K562 (cell line): ENCODE data around the gene ZNRF3. TPM values are rescaled to one million over a fixed set of nuclear protein-coding genes. Genes with fewer than 3 reads are reported as not detected.

Experiments used
- ATAC-seq: fragments of 200-7000 bp; cut with Tn5 transposase; 3 replicates; pipeline ENCODE4 v1.9.1; 2020; ENCODE audit warnings: moderate library complexity
- BruUV-seq: library from RNA; stranded (reverse); fragments of 400-500 nt; replicated peaks from 2 replicates; lab custom pipeline; 2021; lab: Mats Ljungman, UMichigan
- CTCF ChIA-PET: fragments of 300-600 bp; formaldehyde crosslinking; extraction: SDS; loops from one replicate; lab custom pipeline; 2021; ENCODE audit warnings: low intra/inter-chr PET ratio; lab: Yijun Ruan, JAX
- POLR2A ChIA-PET: fragments of 300-600, 350-650 bp; sonication (Branson Sonifier 250); formaldehyde crosslinking; extraction: SDS; loops from one replicate; lab custom pipeline; 2021; ENCODE audit warnings: antibody characterized with exemption, inconsistent platforms; lab: Yijun Ruan, JAX
- DNase-seq, 4 experiments: peaks; one replicate each; pipeline versions ENCODE4 v3.0.0 to v3.0.0-alpha.2; 2011 to 2018; ENCODE audit warnings: low spot score in 3 of 4, mixed read lengths in 3 of 4; ENCODE audit errors: extremely low read depth in 1 of 4
- FAIRE-seq: peaks from 2 replicates; lab custom pipeline; 2011; peaks lifted over from hg19 to GRCh38; lab: Jason Lieb, UNC
- H2AFZ ChIP-seq: 2 replicates; pipeline ENCODE4 v1.6.0; 2011; ENCODE audit warnings: low read depth, low read length, control low read depth, inconsistent platforms
- H3K27ac ChIP-seq: fragments of 200-600 bp; 3 replicates; pipeline ENCODE4 v1.8.0; 2011; ENCODE audit warnings: low read depth, mild to moderate bottlenecking, control low read depth, inconsistent platforms, low read length, moderate library complexity, mixed read lengths; ENCODE audit errors: extremely low read depth
- H3K27me3 ChIP-seq, 2 experiments: fragments of 300-600 bp in 1 of 2; 2 replicates in 1 of 2; 3 replicates in 1 of 2; pipeline versions ENCODE4 v1.6.0 to v1.8.0; 2011; ENCODE audit warnings: inconsistent platforms in 2 of 2, low read length in 2 of 2, mild to moderate bottlenecking in 1 of 2, mixed read lengths in 1 of 2, moderate library complexity in 1 of 2; ENCODE audit not compliant: control insufficient read depth in 2 of 2, insufficient read depth in 2 of 2
- H3K36me3 ChIP-seq: fragments of 300-600 bp; 3 replicates; pipeline ENCODE4 v1.8.0; 2011; ENCODE audit warnings: mild to moderate bottlenecking, low read length, inconsistent platforms; ENCODE audit not compliant: control insufficient read depth, insufficient read depth
- H3K4me1 ChIP-seq, 2 experiments: fragments of 200-600 bp in 1 of 2; replicated peaks in 1 of 2; 2 replicates in 1 of 2; 3 replicates in 1 of 2; pipeline versions ENCODE4 v1.5.1 to v1.8.0; 2011; ENCODE audit warnings: inconsistent platforms in 2 of 2, low read length in 2 of 2, mild to moderate bottlenecking in 1 of 2, mixed read lengths in 1 of 2, moderate library complexity in 1 of 2; ENCODE audit not compliant: control insufficient read depth in 2 of 2, insufficient read depth in 2 of 2
- H3K4me2 ChIP-seq: 2 replicates; pipeline ENCODE4 v1.6.1; 2011; ENCODE audit warnings: low read length, control low read depth, inconsistent platforms, mixed read lengths; ENCODE audit not compliant: insufficient read depth
- H3K4me3 ChIP-seq: fragments of 200-600 bp; sonication (generic), shearing (Covaris generic); 2 replicates; pipeline ENCODE4 v1.5.1; 2016; ENCODE audit warnings: control low read depth, inconsistent platforms
- H3K79me2 ChIP-seq: fragments of 200-600 bp; 3 replicates; pipeline ENCODE4 v1.8.0; 2011; ENCODE audit warnings: low read length, inconsistent platforms; ENCODE audit not compliant: control insufficient read depth, insufficient read depth
- H3K9ac ChIP-seq, 2 experiments: 2 replicates each; pipeline versions ENCODE4 v1.6.0 to v1.6.1; 2011; ENCODE audit warnings: low read depth in 2 of 2, low read length in 2 of 2, control low read depth in 1 of 2, inconsistent platforms in 1 of 2, mild to moderate bottlenecking in 1 of 2, mixed read lengths in 1 of 2; ENCODE audit not compliant: insufficient read depth in 1 of 2
- H3K9me1 ChIP-seq: one replicate; pipeline ENCODE4 v1.6.0; 2011; ENCODE audit warnings: inconsistent platforms, mild to moderate bottlenecking, low read length, moderate library complexity; ENCODE audit not compliant: control insufficient read depth, insufficient read depth
- H3K9me3 ChIP-seq: replicated peaks from 2 replicates; pipeline ENCODE4 v1.5.1; 2011; ENCODE audit warnings: low read depth, low read length, inconsistent platforms; ENCODE audit not compliant: control insufficient read depth, insufficient read depth
- H4K20me1 ChIP-seq: replicated peaks from 2 replicates; pipeline ENCODE4 v1.6.1; 2011; ENCODE audit warnings: low read length, inconsistent platforms, mixed read lengths; ENCODE audit not compliant: control insufficient read depth, insufficient read depth
- ARID1B ChIP-seq: fragments of 450-650 bp; IDR thresholded peaks from 2 replicates; pipeline ENCODE4 v1.6.1; 2016; ENCODE audit warnings: antibody characterized with exemption, mild to moderate bottlenecking, inconsistent platforms
- CREM ChIP-seq: IDR thresholded peaks from 2 replicates; pipeline ENCODE4 v1.6.1; 2014; ENCODE audit warnings: antibody characterized with exemption, low read depth
- CTCF ChIP-seq, 3 experiments: IDR thresholded peaks in 2 of 3; conservative IDR thresholded peaks in 1 of 3; 2 replicates each; pipeline ENCODE4 v1.5.1; 2011 to 2012; ENCODE audit warnings: low read length in 3 of 3, mild to moderate bottlenecking in 3 of 3, control low read depth in 2 of 3, improper control_type of control experiment in 1 of 3, inconsistent platforms in 1 of 3, low read depth in 1 of 3, mixed read lengths in 1 of 3, moderate library complexity in 1 of 3; ENCODE audit not compliant: insufficient read depth in 2 of 3
- E2F6 ChIP-seq, 2 experiments: IDR thresholded peaks; 2 replicates each; pipeline ENCODE4 v1.6.1; 2011; ENCODE audit warnings: borderline replicate concordance in 1 of 2, control low read depth in 1 of 2, low read depth in 1 of 2, low read length in 1 of 2, mild to moderate bottlenecking in 1 of 2, mixed read lengths in 1 of 2, moderate library complexity in 1 of 2; ENCODE audit not compliant: insufficient read depth in 1 of 2, insufficient read length in 1 of 2, poor library complexity in 1 of 2, severe bottlenecking in 1 of 2; ENCODE audit errors: extremely low read depth in 1 of 2
- MED1 ChIP-seq: sonication (generic); formaldehyde crosslinking; IDR thresholded peaks from 2 replicates; pipeline ENCODE4 v1.8.1; 2023; ENCODE audit warnings: missing genetic modification reagents, borderline replicate concordance
- NFE2 ChIP-seq: IDR thresholded peaks from 2 replicates; pipeline ENCODE4 v1.6.1; 2014; ENCODE audit warnings: antibody characterized with exemption, low read depth
- RBBP5 ChIP-seq: fragments of 200-600 bp; sonication (generic); IDR thresholded peaks from 2 replicates; pipeline ENCODE4 v1.6.1; 2012; ENCODE audit warnings: borderline replicate concordance, mild to moderate bottlenecking, low read length, control low read depth, inconsistent platforms; ENCODE audit not compliant: insufficient read depth, poor library complexity, severe bottlenecking
- RHOXF2B ChIP-seq: fragments of 250-450 bp; sonication (Bioruptor Pico); conservative IDR thresholded peaks from 2 replicates; pipeline ENCODE4 v1.5.1; 2021
- USF1 ChIP-seq: sonication (generic); formaldehyde crosslinking; IDR thresholded peaks from 2 replicates; pipeline ENCODE4 v1.9.0; 2022; ENCODE audit warnings: mild to moderate bottlenecking, missing genetic modification reagents
- WGBS: fragments of 100-300 bp; shearing (Covaris generic); methylation state at CpG from one replicate; pipeline ENCODE4 v1.1.6; 2016; ENCODE audit warnings: low coverage, mixed read lengths; ENCODE audit not compliant: insufficient coverage; ENCODE audit errors: missing lambda C conversion rate; 5-methylcytosine and 5-hydroxymethylcytosine counted together
- in situ Hi-C: fragments of 300-500 bp; cut with MboI; formaldehyde crosslinking; loops from 4 replicates; pipeline ENCODE4 v1.15.0; 2018; ENCODE audit warnings: inconsistent platforms, mixed read lengths
- intact Hi-C: fragments of 100-400 bp; cut with micrococcal nuclease; formaldehyde crosslinking; loops from 2 replicates; pipeline ENCODE4 v1.14.2; 2022
- polyA plus RNA-seq, 8 experiments: library from polyadenylated mRNA; depleted of rRNA in 4 of 8; stranded (reverse) in 5 of 8; unstranded in 3 of 8; fragments of >200 nt; fragmentation: Nextera tagmentation in 2 of 8; fragmentation: Illumina TruSeq in 1 of 8; extraction: Ambion mirVana in 2 of 8; extraction: Trizol in 1 of 8; gene quantifications; 2 replicates each; pipeline versions ENCODE4 v1.2.1 to v1.2.3, GENCODE V29; 2011 to 2014; ENCODE audit warnings: inconsistent platforms in 1 of 8, missing spikeins in 1 of 8
- total RNA-seq, 7 experiments: library from RNA; depleted of rRNA in 6 of 7; stranded (reverse); fragments of >200 nt in 6 of 7; fragmentation: Illumina TruSeq in 2 of 7; extraction: Trizol in 2 of 7; gene quantifications; 2 replicates each; pipeline versions ENCODE4 v1.2.1 to v1.2.3, GENCODE V29; 2011 to 2021; ENCODE audit warnings: low replicate concordance in 1 of 7
- TF ChIP-seq, protein P1 (sequence below), 2 experiments: IDR thresholded peaks in 1 of 2; conservative IDR thresholded peaks in 1 of 2; 2 replicates each; pipeline ENCODE4 v1.6.1; 2016; ENCODE audit warnings: low read depth in 2 of 2, mild to moderate bottlenecking in 1 of 2, missing compliant biosample characterization in 1 of 2, missing genetic modification characterization in 1 of 2, moderate library complexity in 1 of 2

ZNRF3 gene
- total and polyA plus RNA-seq, 9 of the 15 experiments (the other 6 are each of a cell fraction or from before 2014, with no cell fraction given) = 0.41 to 5.9 (median 1.7) TPM

DNA sequence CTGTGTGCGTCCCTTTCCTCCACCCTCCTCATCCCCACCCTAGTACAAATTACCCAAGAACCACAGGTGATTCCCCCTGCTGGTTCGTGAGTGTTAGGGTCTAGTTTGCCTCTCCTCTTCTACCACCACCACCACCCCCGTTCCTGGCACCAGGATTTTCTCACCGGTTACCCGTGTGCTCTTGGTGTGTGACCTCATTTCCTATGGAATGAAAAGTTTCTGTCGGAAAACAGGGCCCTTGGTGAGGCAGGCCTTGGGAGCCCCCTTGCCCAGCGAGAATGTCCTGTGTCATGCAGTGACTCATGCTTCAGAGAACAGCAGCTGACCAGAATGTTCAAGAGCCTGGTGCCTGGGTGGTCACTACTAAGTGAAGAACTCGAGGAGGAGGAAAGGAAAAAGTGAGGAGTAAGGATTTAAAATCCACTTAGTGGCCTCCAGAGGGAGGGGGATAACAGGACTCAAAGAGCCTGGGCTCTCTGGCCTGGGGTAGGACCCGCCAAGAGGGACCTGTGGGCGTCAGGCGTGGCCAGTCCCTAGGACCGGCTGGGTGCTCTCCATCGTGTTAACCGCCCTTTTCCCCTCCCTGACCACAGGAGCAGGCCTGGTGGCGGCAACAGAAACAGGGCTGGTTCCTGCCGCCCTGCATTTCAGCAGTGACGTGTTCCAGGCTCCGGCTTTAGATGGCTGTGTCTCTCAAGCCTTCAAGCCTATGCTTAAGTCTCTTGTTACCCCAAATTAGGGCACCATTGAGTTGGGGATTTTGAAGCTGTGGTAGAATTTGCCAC is 148.0 kb downstream of the ZNRF3 start (continued):
- TF ChIP-seq NFE2 (peak; percentile 88), CREM (0 out of 2 replicates have a peak, but pooled peaks have one; percentile 15), E2F6 (IDR thresholded peaks at IDR 0.05; ENCODE audit: borderline replicate concordance in 1 of 2, extremely low read depth in 1 of 2, insufficient read depth in 1 of 2, insufficient read length in 1 of 2, low read depth in 1 of 2, low read length in 1 of 2, poor library complexity in 1 of 2, severe bottlenecking in 1 of 2) (peak; percentile 39 to 71), USF1 (CRISPR knock-in tag) (peak; percentile 13; the same call in 1 of the 2 replicates), MED1 (CRISPR knock-in tag) (no peak), ARID1B (peak; percentile 78)

GRCh38 chr22:29032014-29032475 is 148.7 kb downstream of the ZNRF3 start:
- POLR2A ChIA-PET = interaction anchor here (0.6 kb wide), 1 partner anchor 50 kb away, joined by 3 read pairs; no protein-coding TSS in a partner anchor
- no peaks in the 10 kb centered on the region for H3K9me1 ChIP-seq
- no peaks in the 10 kb centered on the region for H3K27me3 ChIP-seq
- H3K4me2 ChIP-seq = peak overlapping the region; percentile 72
- intact Hi-C loops = no loop called here
- FAIRE-seq = no peak
- no peaks in the 10 kb centered on the region; the same call in 1 of the 3 replicates for H3K79me2 ChIP-seq
- no peak overlapping the region for H3K4me3 ChIP-seq
- peak in 1 of 4 experiments; percentile 24 for DNase-seq
- H3K9ac ChIP-seq = peak overlapping the region; percentile 70 to 79; a peak in 2 of 4 replicates
- peak overlapping the region; percentile 89; the same call in 2 of the 3 replicates for H3K27ac ChIP-seq
- CTCF ChIA-PET = no interaction called here
- 59% methylated on average over 7 of the region's 8 CpGs for WGBS
- no peaks in the 10 kb centered on the region for H4K20me1 ChIP-seq
- H2AFZ ChIP-seq = peak overlapping the region; percentile 76
- peaks cover 25 to 37% of the 10 kb centered on the region in 2 experiments for H3K4me1 ChIP-seq
- no peaks in the 10 kb centered on the region for H3K36me3 ChIP-seq
- no peaks in the 10 kb centered on the region for H3K9me3 ChIP-seq
- peak; percentile 37; the same call in 2 of the 3 replicates for ATAC-seq
- no TSS peak for BruUV-seq
- in situ Hi-C loops = no loop called here
- TF ChIP-seq RHOXF2B (CRISPR knock-in tag) (no peak), RBBP5 (peak; percentile 2), CTCF (IDR thresholded peaks at IDR 0.05 in 2 of 3, conservative IDR thresholded peaks at IDR 0.05 in 1 of 3; ENCODE audit: insufficient read depth in 2 of 3, low read depth in 1 of 3, low read length in 3 of 3) (peak in 1 of 3 experiments; percentile 18; a peak in 1 of 6 replicates)
- TF ChIP-seq, protein P1, sequence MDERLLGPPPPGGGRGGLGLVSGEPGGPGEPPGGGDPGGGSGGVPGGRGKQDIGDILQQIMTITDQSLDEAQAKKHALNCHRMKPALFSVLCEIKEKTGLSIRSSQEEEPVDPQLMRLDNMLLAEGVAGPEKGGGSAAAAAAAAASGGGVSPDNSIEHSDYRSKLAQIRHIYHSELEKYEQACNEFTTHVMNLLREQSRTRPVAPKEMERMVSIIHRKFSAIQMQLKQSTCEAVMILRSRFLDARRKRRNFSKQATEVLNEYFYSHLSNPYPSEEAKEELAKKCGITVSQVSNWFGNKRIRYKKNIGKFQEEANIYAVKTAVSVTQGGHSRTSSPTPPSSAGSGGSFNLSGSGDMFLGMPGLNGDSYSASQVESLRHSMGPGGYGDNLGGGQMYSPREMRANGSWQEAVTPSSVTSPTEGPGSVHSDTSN (CRISPR knock-in tag; IDR thresholded peaks at IDR 0.05; ENCODE audit: low read depth) = no peak
- TF ChIP-seq, protein P1 (tag; conservative IDR thresholded peaks at IDR 0.05; ENCODE audit: low read depth) = no peak
